GM18868 (cell line): ENCODE results near the gene DTX3.
"Not testable (repeated sequence)": the region's sequence is repeated elsewhere in the genome, so short reads cannot be mapped to it uniquely, and the experiment has no call there.

Source experiments
- ATAC-seq: cut with Tn5 transposase; IDR thresholded peaks from one replicate; pipeline ENCODE4 v1.9.1; 2021; ENCODE audit warnings: mild to moderate bottlenecking, moderate library complexity; ENCODE audit not compliant: unreplicated experiment

The DTX3 gene

GRCh38 chr12:57582440-57582839 lies 22.2 kb upstream of the DTX3 start:
- ATAC-seq: no peak

- ATAC-seq: peak; percentile 96
These were observed 21.4 kb upstream of the DTX3 start for GRCh38 chr12:57583008-57583831.

GRCh38 chr12:57584050-57584449 lies 20.6 kb upstream of the DTX3 start:
- ATAC-seq: no peak

GRCh38 chr12:57584690-57585089 lies 19.9 kb upstream of the DTX3 start:
- ATAC-seq: no peak

GRCh38 chr12:57585156-57585555 lies 19.5 kb upstream of the DTX3 start:
- no peak for ATAC-seq

- ATAC-seq: no peak
These were observed 18.5 kb upstream of the DTX3 start for GRCh38 chr12:57586128-57586527.

GRCh38 chr12:57586832-57587429 lies 17.7 kb upstream of the DTX3 start:
- ATAC-seq: no peak

- not testable (repeated sequence) for ATAC-seq
These were observed 15.5 kb upstream of the DTX3 start for GRCh38 chr12:57588951-57589610.

GRCh38 chr12:57590479-57590863 lies 14.2 kb upstream of the DTX3 start:
- ATAC-seq: no peak

- peak; percentile 99 for ATAC-seq
These were observed 13.5 kb upstream of the DTX3 start, which contains the start of gene PIP4K2C for GRCh38 chr12:57590864-57591781. Gene PIP4K2C (plus strand): TSS chr12:57591192. CDS start chr12:57591290, 98 bp downstream.

DNA sequence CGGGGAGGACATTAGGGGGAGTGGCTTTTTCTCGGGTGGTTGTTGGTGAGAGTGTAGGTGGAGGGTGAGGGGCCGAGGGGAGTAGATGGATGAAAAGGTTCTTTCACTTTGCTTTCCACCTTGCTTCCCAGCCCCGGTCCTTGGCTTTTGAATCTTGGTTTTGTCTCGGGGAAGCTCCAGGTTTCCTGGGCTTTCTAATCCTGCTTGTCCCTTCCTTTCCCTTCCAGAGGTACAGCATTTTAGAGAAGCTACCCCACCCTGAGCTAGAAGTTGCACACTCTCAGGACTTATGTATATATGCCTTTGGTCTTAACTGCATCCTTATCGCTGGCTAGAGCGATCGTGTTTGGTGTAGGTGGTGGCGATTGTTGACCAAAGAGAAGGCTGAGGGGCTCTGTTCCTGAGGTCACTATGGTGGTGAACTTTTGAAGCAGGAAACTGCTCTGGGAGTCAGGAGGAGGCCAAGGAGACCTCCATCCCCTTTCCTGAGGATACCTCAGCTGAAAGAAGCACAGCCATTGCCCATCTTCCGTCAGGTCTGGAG lies 12.8 kb upstream of the DTX3 start:
- no peak for ATAC-seq

DNA sequence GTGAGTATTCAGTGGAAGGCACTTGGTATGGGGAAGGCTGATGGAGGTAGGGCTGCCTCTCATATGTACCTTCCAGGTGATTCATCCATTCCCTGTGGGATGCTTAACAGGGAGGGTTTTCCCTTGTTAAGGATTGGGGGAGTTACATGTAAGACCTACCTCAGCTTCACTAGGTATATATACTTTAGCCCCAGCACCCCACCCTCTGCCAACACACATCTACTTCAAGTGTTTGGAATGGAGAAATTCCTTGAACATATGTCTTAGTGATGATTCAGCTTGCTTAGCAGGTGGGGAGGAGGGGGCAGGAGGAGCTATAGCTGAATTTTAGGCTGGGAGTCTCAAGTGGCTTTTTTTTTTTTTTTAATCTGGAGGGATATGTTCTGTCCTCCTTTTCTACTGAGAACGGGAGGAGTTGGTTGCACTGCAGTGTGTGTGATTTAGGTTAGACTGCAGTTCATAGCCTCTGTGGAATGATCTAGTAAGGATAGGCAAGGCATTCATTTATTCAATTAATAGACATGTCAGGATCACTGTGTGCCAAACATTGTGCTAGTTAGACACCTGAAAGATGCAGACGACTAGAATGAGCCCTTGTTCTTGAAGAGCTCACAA lies 12.0 kb upstream of the DTX3 start:
- no peak for ATAC-seq

- no peak for ATAC-seq
These were observed 11.4 kb upstream of the DTX3 start for GRCh38 chr12:57593187-57593586.

GRCh38 chr12:57600395-57600794 lies 4.2 kb upstream of the DTX3 start:
- ATAC-seq: no peak

DNA sequence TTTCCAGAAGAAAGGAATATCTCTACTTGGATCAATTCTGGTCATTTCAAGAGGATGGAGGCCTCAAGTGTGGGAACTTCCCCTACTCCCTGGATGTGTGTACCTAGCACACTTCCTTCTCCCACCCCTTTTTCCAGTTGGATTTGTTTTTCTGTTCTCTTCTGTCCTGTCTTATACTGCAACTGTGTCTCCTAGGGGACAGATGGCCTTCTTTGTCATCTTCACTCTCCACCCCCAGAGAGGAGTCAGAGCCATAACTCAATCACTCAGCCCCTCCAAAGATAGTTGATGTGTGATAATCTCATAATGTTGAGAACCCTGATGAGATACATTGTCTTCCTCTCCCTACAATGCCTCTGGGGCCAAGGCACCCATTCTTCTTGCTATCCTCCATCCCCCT lies 2.1 kb upstream of the DTX3 start:
- ATAC-seq: no peak

- no peak for ATAC-seq
These were observed 1.3 kb upstream of the DTX3 start for GRCh38 chr12:57603324-57603723.

DNA sequence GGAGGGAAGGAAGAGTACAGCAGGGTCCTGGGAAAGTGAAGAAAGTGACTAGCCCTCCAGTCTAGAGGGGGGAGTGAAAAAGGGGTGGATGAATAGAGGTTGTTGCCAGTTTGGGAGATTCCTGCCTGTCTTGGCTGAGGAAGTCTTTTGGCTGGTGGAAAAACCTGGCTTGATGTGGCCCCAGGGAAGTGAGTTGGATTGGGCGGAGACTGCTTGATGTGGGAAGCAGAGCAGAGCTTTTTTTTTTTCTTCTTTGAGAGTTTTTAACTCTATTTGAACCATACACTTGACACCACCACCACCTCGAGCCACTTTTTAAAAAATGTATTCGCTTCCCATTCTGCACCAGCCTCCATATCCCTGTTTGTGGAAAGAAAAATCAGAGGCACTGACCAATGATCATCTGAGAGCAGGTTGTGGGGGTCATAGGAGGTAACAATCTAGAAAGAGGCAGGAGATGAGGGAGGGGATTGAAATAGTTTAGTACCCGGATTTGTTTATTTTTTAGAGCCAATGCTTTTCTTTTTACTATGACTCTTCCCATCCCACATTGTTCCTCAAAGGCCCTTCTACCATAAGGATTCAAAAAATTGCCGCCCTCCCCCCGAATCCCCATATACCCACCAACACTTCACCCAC lies 690 bp upstream of the DTX3 start:
- ATAC-seq: no peak

DNA sequence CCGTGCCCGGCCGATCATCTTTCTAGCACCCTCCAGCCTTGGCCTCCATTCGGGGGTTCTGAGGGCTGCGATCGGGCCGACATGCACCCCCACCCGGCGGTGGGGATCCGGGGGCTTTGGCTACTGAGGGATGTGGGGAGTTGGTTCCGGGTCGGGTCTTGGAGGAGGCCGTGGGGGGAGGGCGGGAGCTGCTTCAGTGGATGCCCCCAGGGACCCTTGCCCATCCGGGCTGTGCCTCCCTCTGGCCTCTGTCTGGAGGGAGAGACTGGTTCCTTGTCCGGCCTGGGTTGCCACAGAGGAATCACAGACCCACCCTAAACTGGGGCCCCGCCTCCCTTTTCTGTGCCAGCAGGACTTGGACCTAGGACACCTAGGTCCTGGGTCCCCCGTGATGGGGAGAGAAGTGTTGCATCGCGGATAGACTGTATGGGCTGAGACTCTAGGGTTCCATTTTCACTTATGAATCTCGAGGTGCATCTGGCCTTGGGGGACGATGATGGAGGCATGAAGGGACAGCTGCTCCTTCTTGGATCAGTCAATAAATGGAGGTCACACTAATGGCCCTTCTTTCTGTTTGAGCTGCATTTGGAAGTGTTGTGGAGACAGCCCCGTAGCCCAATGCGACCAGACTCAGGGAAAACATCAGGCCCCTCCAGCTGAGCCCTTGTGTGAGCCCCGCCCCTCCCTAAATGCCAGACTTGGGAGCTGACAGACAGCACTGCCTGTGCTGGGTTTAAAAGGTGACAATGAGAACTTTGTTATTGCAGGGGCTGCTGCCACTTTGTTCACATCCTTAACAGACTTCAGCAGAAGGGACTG lies 577 bp downstream of the DTX3 start:
- peak; percentile 37 for ATAC-seq

GRCh38 chr12:57605811-57606311 lies 1.2 kb downstream of the DTX3 start:
- ATAC-seq: no peak
